GM23248 (cell line): ENCODE results near the gene PTPRT. TPM values are rescaled to one million over a fixed set of nuclear protein-coding genes. Genes with fewer than 3 reads are reported as not detected.

Source experiments
- DNase-seq: peaks from one replicate; pipeline ENCODE4 v3.0.0-alpha.2; 2015
- H2AFZ ChIP-seq: fragments of 200-600 bp; sonication (generic); 2 replicates; pipeline ENCODE4 v1.6.1; 2016; ENCODE audit warnings: antibody characterized with exemption
- H3F3A ChIP-seq: fragments of 200-600 bp; sonication (generic); 2 replicates; pipeline ENCODE4 v1.6.1; 2016; ENCODE audit warnings: mild to moderate bottlenecking, antibody characterized with exemption, mixed run types; ENCODE audit not compliant: insufficient read depth
- H3K27ac ChIP-seq: fragments of 200-600 bp; sonication (generic); 2 replicates; pipeline ENCODE4 v1.5.1; 2016; ENCODE audit warnings: mild to moderate bottlenecking
- H3K27me3 ChIP-seq: fragments of 200-600 bp; sonication (generic); replicated peaks from 2 replicates; pipeline ENCODE4 v1.6.1; 2016; ENCODE audit warnings: mild to moderate bottlenecking; ENCODE audit not compliant: insufficient read depth
- H3K36me3 ChIP-seq: fragments of 200-600 bp; sonication (generic); 2 replicates; pipeline ENCODE4 v1.6.1; 2016; ENCODE audit warnings: low read depth, mild to moderate bottlenecking
- H3K4me1 ChIP-seq: fragments of 200-600 bp; sonication (generic); 2 replicates; pipeline ENCODE4 v1.6.1; 2016; ENCODE audit warnings: mild to moderate bottlenecking; ENCODE audit not compliant: insufficient read depth
- H3K4me2 ChIP-seq: fragments of 200-600 bp; sonication (generic); one replicate; pipeline ENCODE4 v1.6.1; 2016; ENCODE audit warnings: mild to moderate bottlenecking; ENCODE audit not compliant: unreplicated experiment
- H3K4me3 ChIP-seq: fragments of 200-600 bp; sonication (generic); 2 replicates; pipeline ENCODE4 v1.5.1; 2016; ENCODE audit warnings: mild to moderate bottlenecking
- H3K79me2 ChIP-seq: fragments of 200-600 bp; sonication (generic); 2 replicates; pipeline ENCODE4 v1.6.1; 2016; ENCODE audit warnings: mild to moderate bottlenecking; ENCODE audit not compliant: insufficient read depth
- H3K9ac ChIP-seq: fragments of 200-600 bp; sonication (generic); 2 replicates; pipeline ENCODE4 v1.6.1; 2016; ENCODE audit warnings: mild to moderate bottlenecking
- H3K9me2 ChIP-seq: fragments of 200-600 bp; sonication (generic); 2 replicates; pipeline ENCODE4 v1.6.1; 2016; ENCODE audit warnings: mixed run types, mild to moderate bottlenecking, moderate library complexity; ENCODE audit not compliant: insufficient read depth
- H3K9me3 ChIP-seq: fragments of 200-600 bp; sonication (generic); one replicate; pipeline ENCODE4 v1.6.1; 2017; ENCODE audit warnings: low read depth
- H4K20me1 ChIP-seq: fragments of 200-600 bp; sonication (generic); 2 replicates; pipeline ENCODE4 v1.6.0; 2016; ENCODE audit not compliant: insufficient read depth
- EZH2 ChIP-seq: fragments of 200-600 bp; sonication (generic); IDR thresholded peaks from 2 replicates; pipeline ENCODE4 v1.6.1; 2018; ENCODE audit warnings: antibody characterized with exemption, mild to moderate bottlenecking; ENCODE audit not compliant: insufficient read depth, poor library complexity, severe bottlenecking
- EZH2phosphoT487 ChIP-seq: fragments of 200-600 bp; sonication (generic); IDR thresholded peaks from 2 replicates; pipeline ENCODE4 v1.6.1; 2018; ENCODE audit warnings: antibody characterized with exemption, moderate library complexity, mild to moderate bottlenecking, low read depth; ENCODE audit not compliant: insufficient read depth
- WGBS, 2 experiments: methylation state at CpG; one replicate each; pipeline ENCODE4 v1.1.6; 2015 to 2017; ENCODE audit warnings: low lambda C conversion rate in 2 of 2, low coverage in 1 of 2; ENCODE audit errors: missing lambda C conversion rate in 2 of 2; 5-methylcytosine and 5-hydroxymethylcytosine counted together
- in situ Hi-C: fragments of 300-500 bp; cut with MboI; formaldehyde crosslinking; loops from 2 replicates; pipeline ENCODE4 v1.15.0; 2020
- polyA plus RNA-seq: library from polyadenylated mRNA; unstranded; fragments of >200 nt; fragmentation: Nextera tagmentation; extraction: Ambion mirVana; gene quantifications from 2 replicates; pipeline ENCODE4 v1.2.1, GENCODE V29; 2016
- total RNA-seq: library from RNA; depleted of rRNA; stranded (reverse); fragments of >200 nt; shearing (Covaris generic); gene quantifications from 2 replicates; pipeline ENCODE4 v1.2.3, GENCODE V29; 2014

PTPRT gene
- total and polyA plus RNA-seq, 2 experiments from 2014 or later: not detected

- Histone ChIP-seq H4K20me1 (no peaks in the 10 kb centered on the region), H3K9me3 (no peaks in the 10 kb centered on the region), H2AFZ (no peak overlapping the region), H3K79me2 (no peaks in the 10 kb centered on the region), H3K27me3 (peaks cover 43% of the 10 kb centered on the region), H3K27ac (no peak overlapping the region), H3K9ac (no peak overlapping the region), H3K4me3 (no peak overlapping the region), H3F3A (no peaks in the 10 kb centered on the region), H3K36me3 (no peaks in the 10 kb centered on the region), H3K4me2 (no peak overlapping the region), H3K4me1 (no peaks in the 10 kb centered on the region), H3K9me2 (no peaks in the 10 kb centered on the region)
- no peak for DNase-seq
- TF ChIP-seq EZH2 (no peak), EZH2phosphoT487 (no peak)
- WGBS, 2 experiments: 40 to 50% methylated on average over 9 of the region's 9 CpGs
- in situ Hi-C loops: loop anchor here (10.0 kb wide), 1 partner anchor 1442 kb away; no protein-coding TSS in a partner anchor
These were observed 3.4 kb downstream of the PTPRT start for GRCh38 chr20:43186312-43186711.

GRCh38 chr20:43185901-43186300, 3.8 kb downstream of the PTPRT start:
- Histone ChIP-seq H3K4me2 (no peak overlapping the region), H3K79me2 (no peaks in the 10 kb centered on the region), H3K27ac (no peak overlapping the region), H4K20me1 (no peaks in the 10 kb centered on the region), H3K36me3 (no peaks in the 10 kb centered on the region), H3F3A (no peaks in the 10 kb centered on the region), H3K4me1 (no peaks in the 10 kb centered on the region), H3K9ac (no peak overlapping the region), H3K27me3 (peaks cover 39% of the 10 kb centered on the region), H2AFZ (no peak overlapping the region), H3K9me3 (no peaks in the 10 kb centered on the region), H3K9me2 (no peaks in the 10 kb centered on the region), H3K4me3 (no peak overlapping the region)
- in situ Hi-C loops: loop anchor here (10.0 kb wide), 1 partner anchor 1441 kb away; no protein-coding TSS in a partner anchor
- DNase-seq: no peak
- WGBS, 2 experiments: 48 to 51% methylated on average over 4 of the region's 4 CpGs
- TF ChIP-seq EZH2: no peak
- no peak for TF ChIP-seq EZH2phosphoT487

- DNase-seq: no peak
- Histone ChIP-seq H3K36me3 (no peaks in the 10 kb centered on the region), H2AFZ (no peak overlapping the region), H3F3A (no peaks in the 10 kb centered on the region), H3K4me1 (no peaks in the 10 kb centered on the region), H3K27ac (no peak overlapping the region), H3K4me3 (no peak overlapping the region), H3K9me3 (no peaks in the 10 kb centered on the region), H3K9ac (no peak overlapping the region), H4K20me1 (no peaks in the 10 kb centered on the region), H3K79me2 (no peaks in the 10 kb centered on the region), H3K9me2 (no peaks in the 10 kb centered on the region), H3K4me2 (no peak overlapping the region), H3K27me3 (peaks cover 21% of the 10 kb centered on the region)
- 0% methylated on average over 5 of the region's 5 CpGs for WGBS, 2 experiments
- in situ Hi-C loops: loop anchor here (10.0 kb wide), 1 partner anchor 1439 kb away; no protein-coding TSS in a partner anchor
- TF ChIP-seq EZH2: no peak
- TF ChIP-seq EZH2phosphoT487: no peak
These were observed 6.1 kb downstream of the PTPRT start for GRCh38 chr20:43183536-43184070.

GRCh38 chr20:43178080-43178479, 11.6 kb downstream of the PTPRT start:
- no peaks in the 10 kb centered on the region for H3K9me2 ChIP-seq
- no peak overlapping the region for H2AFZ ChIP-seq
- H3K27ac ChIP-seq: no peak overlapping the region
- no peak overlapping the region for H3K4me3 ChIP-seq
- 16 to 23% methylated on average over 2 of the region's 2 CpGs for WGBS, 2 experiments
- no peaks in the 10 kb centered on the region for H3K79me2 ChIP-seq
- no peaks in the 10 kb centered on the region for H3K9me3 ChIP-seq
- no peak overlapping the region for H3K9ac ChIP-seq
- H3K4me1 ChIP-seq: no peaks in the 10 kb centered on the region
- TF ChIP-seq EZH2phosphoT487 (no peak), EZH2 (no peak)
- H4K20me1 ChIP-seq: no peaks in the 10 kb centered on the region
- no peak overlapping the region for H3K4me2 ChIP-seq
- H3K36me3 ChIP-seq: no peaks in the 10 kb centered on the region
- no peak for DNase-seq
- in situ Hi-C loops: no loop called here
- no peaks in the 10 kb centered on the region; the same call in 1 of the 2 replicates for H3K27me3 ChIP-seq
- H3F3A ChIP-seq: no peaks in the 10 kb centered on the region
